ENCODE measurements around the gene THAP5. TPM values are rescaled to one million over a fixed set of nuclear protein-coding genes. Genes with fewer than 3 reads are reported as not detected.

THAP5 gene
- polyA plus RNA-seq, 1 experiment: 11.4 TPM

GRCh38 chr7:108604307-108605077 lies 35.0 kb upstream of the THAP5 start:
- no peak for DNase-seq (ENCODE audit: low read depth, low spot score)
- CTCF ChIA-PET: interaction anchor here (0.8 kb wide), 1 partner anchor 11 kb away, joined by 3 read pairs; no protein-coding TSS in a partner anchor
- TF ChIP-seq CTCF (IDR thresholded peaks at IDR 0.05; ENCODE audit: low read depth, low read length): no peak
- peaks cover 2% of the 10 kb centered on the region for H3K27me3 ChIP-seq (ENCODE audit: control insufficient read depth, insufficient read depth, low read length)
- H3K4me3 ChIP-seq (ENCODE audit: low read depth, low read length): no peak overlapping the region
- no peaks in the 10 kb centered on the region for H3K9me3 ChIP-seq (ENCODE audit: control insufficient read depth, insufficient read depth, low read length)
- POLR2A ChIA-PET: no interaction called here
- H3K27ac ChIP-seq (ENCODE audit: low read depth, low read length): no peak overlapping the region

- Histone ChIP-seq H3K27ac (ENCODE audit: low read depth, low read length) (no peak overlapping the region), H3K4me3 (ENCODE audit: low read depth, low read length) (no peak overlapping the region), H3K9me3 (ENCODE audit: control insufficient read depth, insufficient read depth, low read length) (no peaks in the 10 kb centered on the region), H3K27me3 (ENCODE audit: control insufficient read depth, insufficient read depth, low read length) (peaks cover 3% of the 10 kb centered on the region)
- TF ChIP-seq CTCF (IDR thresholded peaks at IDR 0.05; ENCODE audit: low read depth, low read length): no peak
- ChIA-PET CTCF (no interaction called here), POLR2A (no interaction called here)
- no peak for DNase-seq (ENCODE audit: low read depth, low spot score)
Observed at GRCh38 chr7:108603656-108604306, 34.3 kb upstream of the THAP5 start.

- POLR2A ChIA-PET: no interaction called here
- CTCF ChIA-PET: no interaction called here
- no peak overlapping the region for H3K4me3 ChIP-seq (ENCODE audit: low read depth, low read length)
Observed at GRCh38 chr7:108600399-108600798, 30.9 kb upstream of the THAP5 start.

GRCh38 chr7:108598914-108599580 lies 29.5 kb upstream of the THAP5 start:
- CTCF ChIA-PET: no interaction called here
- TF ChIP-seq CTCF (IDR thresholded peaks at IDR 0.05; ENCODE audit: low read depth, low read length): no peak
- peaks cover 7% of the 10 kb centered on the region for H3K27me3 ChIP-seq (ENCODE audit: control insufficient read depth, insufficient read depth, low read length)
- POLR2A ChIA-PET: no interaction called here
- no peak for DNase-seq (ENCODE audit: low read depth, low spot score)
- H3K4me3 ChIP-seq (ENCODE audit: low read depth, low read length): no peak overlapping the region
- no peak overlapping the region for H3K27ac ChIP-seq (ENCODE audit: low read depth, low read length)
- no peaks in the 10 kb centered on the region for H3K9me3 ChIP-seq (ENCODE audit: control insufficient read depth, insufficient read depth, low read length)

More at GRCh38 chr7:108600399-108600798, 30.9 kb upstream of the THAP5 start:
- Histone ChIP-seq H3K9me3 (ENCODE audit: control insufficient read depth, insufficient read depth, low read length) (no peaks in the 10 kb centered on the region), H3K27me3 (ENCODE audit: control insufficient read depth, insufficient read depth, low read length) (peaks cover 7% of the 10 kb centered on the region), H3K27ac (ENCODE audit: low read depth, low read length) (no peak overlapping the region)
- no peak for DNase-seq (ENCODE audit: low read depth, low spot score)
- TF ChIP-seq CTCF (IDR thresholded peaks at IDR 0.05; ENCODE audit: low read depth, low read length): no peak

GRCh38 chr7:108598153-108598552 lies 28.6 kb upstream of the THAP5 start:
- H3K27ac ChIP-seq (ENCODE audit: low read depth, low read length): no peak overlapping the region
- peaks cover 5% of the 10 kb centered on the region for H3K27me3 ChIP-seq (ENCODE audit: control insufficient read depth, insufficient read depth, low read length)
- H3K9me3 ChIP-seq (ENCODE audit: control insufficient read depth, insufficient read depth, low read length): no peaks in the 10 kb centered on the region
- no peak for DNase-seq (ENCODE audit: low read depth, low spot score)
- TF ChIP-seq CTCF (IDR thresholded peaks at IDR 0.05; ENCODE audit: low read depth, low read length): no peak
- CTCF ChIA-PET: no interaction called here
- POLR2A ChIA-PET: no interaction called here
- H3K4me3 ChIP-seq (ENCODE audit: low read depth, low read length): no peak overlapping the region

All from AG04450 (cell line).